ENCODE data around the gene JAK3. TPM values are rescaled to one million over a fixed set of nuclear protein-coding genes. Genes with fewer than 3 reads are reported as not detected.

Gene JAK3
- total and polyA plus RNA-seq, 2 donors (not counting 3 experiments of a cell fraction or from before 2014, with no cell fraction given), result 3.1 to 3.8 TPM

GRCh38 chr19:17866964-17867486 lies 19.2 kb upstream of the JAK3 start:
- H3K27me3 ChIP-seq (ENCODE audit: control insufficient read depth in 2 of 2, insufficient read depth in 2 of 2, low read length in 2 of 2), result peaks cover 35% of the 10 kb centered on the region in 2 experiments
- H3K4me2 ChIP-seq (ENCODE audit: insufficient read depth, low read length), result no peak overlapping the region
- H3K27ac ChIP-seq (ENCODE audit: insufficient read depth, low read depth, low read length), result no peak overlapping the region
- no peaks in the 10 kb centered on the region for H3K9me3 ChIP-seq (replicated peaks; ENCODE audit: control insufficient read depth, insufficient read depth, low read length)
- no peak overlapping the region for H2AFZ ChIP-seq (ENCODE audit: low read depth, low read length)
- H3K9me1 ChIP-seq (replicated peaks; ENCODE audit: control insufficient read depth, extremely low read depth, insufficient read depth, low read length), result no peaks in the 10 kb centered on the region
- DNase-seq (ENCODE audit: low read depth, low spot score), result no peak
- CTCF ChIA-PET, result interaction anchor here (1.3 kb wide), 1 partner anchor 8 kb away, joined by 4 read pairs; the partner anchor contains the start of gene RPL18A
- H3K9ac ChIP-seq (replicated peaks; ENCODE audit: extremely low read depth, insufficient read depth, low read length), result no peak overlapping the region
- H3K4me3 ChIP-seq (replicated peaks in 1 of 3; ENCODE audit: insufficient read depth in 1 of 3, low read depth in 1 of 3, low read length in 3 of 3), result no peak overlapping the region
- H3K79me2 ChIP-seq (ENCODE audit: control insufficient read depth, insufficient read depth, low read length), result peaks cover 8% of the 10 kb centered on the region
- no TSS peak for BruUV-seq (replicated peaks)
- no peak for TF ChIP-seq POLR2A (IDR thresholded peaks at IDR 0.05; ENCODE audit: low read depth, low read length)
- TF ChIP-seq GATA2 (IDR thresholded peaks at IDR 0.05; ENCODE audit: insufficient read depth, insufficient read length, low read depth, low read length), result no peak
- TF ChIP-seq FOS (IDR thresholded peaks at IDR 0.05; ENCODE audit: borderline replicate concordance, insufficient read depth, low read length), result no peak
- TF ChIP-seq MYC (IDR thresholded peaks at IDR 0.05; ENCODE audit: low read depth, low read length), result no peak
- no peak for TF ChIP-seq JUN (IDR thresholded peaks at IDR 0.05; ENCODE audit: borderline replicate concordance, insufficient read depth, insufficient read length, low read depth)
- no peak for TF ChIP-seq CTCF (IDR thresholded peaks at IDR 0.05; ENCODE audit: extremely low read depth in 1 of 2, insufficient read depth in 1 of 2, low read depth in 1 of 2, low read length in 2 of 2)
- TF ChIP-seq EZH2 (IDR thresholded peaks at IDR 0.05; ENCODE audit: borderline replicate concordance, low read depth, low read length, severe bottlenecking), result no peak
- TF ChIP-seq POLR2AphosphoS5 (IDR thresholded peaks at IDR 0.05; ENCODE audit: insufficient read depth, low read depth, low read length), result no peak
- TF ChIP-seq MAX (IDR thresholded peaks at IDR 0.05; ENCODE audit: insufficient read depth, insufficient read length), result no peak
- dilution Hi-C loops (cut with MboI; ENCODE audit: extremely low pct_ligation_motif_present, low sequenced_read_pairs) (no loop called here), intact Hi-C loops (cut with micrococcal nuclease) (no loop called here)
- no peaks in the 10 kb centered on the region for H4K20me1 ChIP-seq (replicated peaks; ENCODE audit: control insufficient read depth, extremely low read depth, insufficient read depth, low read length)
- POLR2A ChIA-PET, result no interaction called here
- H3K4me1 ChIP-seq (ENCODE audit: control insufficient read depth, extremely low read depth, insufficient read depth, low read length), result no peaks in the 10 kb centered on the region
- H3K36me3 ChIP-seq (ENCODE audit: control insufficient read depth in 2 of 2, extremely low read depth in 1 of 2, insufficient read depth in 2 of 2, low read length in 2 of 2), result peaks cover 12 to 24% of the 10 kb centered on the region in 2 experiments
- FAIRE-seq, result no peak

Measured in endothelial cell of umbilical vein (primary cell).